ENCODE results near the gene FAM240A.
"Not testable (repeated sequence)": the region's sequence is repeated elsewhere in the genome, so short reads cannot be mapped to it uniquely, and the experiment has no call there.

Gene FAM240A

GRCh38 chr3:46612324-46612723 is at the start of gene FAM240A:
Gene FAM240A, plus strand, starts transcription at chr3:46612525. Its CDS starts 159 bp downstream, at chr3:46612684.
- DNase-seq (ENCODE audit: low read depth in 2 of 2): no peak

- no peak for DNase-seq (ENCODE audit: low read depth in 2 of 2)
Measured at GRCh38 chr3:46564190-46565021, 47.9 kb upstream of the FAM240A start.

GRCh38 chr3:46565077-46565476 is 47.2 kb upstream of the FAM240A start:
- no peak for DNase-seq (ENCODE audit: low read depth in 2 of 2)

GRCh38 chr3:46565607-46566039 is 46.7 kb upstream of the FAM240A start:
- no peak for DNase-seq (ENCODE audit: low read depth in 2 of 2)

GRCh38 chr3:46566040-46566641 is 46.2 kb upstream of the FAM240A start, which contains the start of gene LRRC2:
Gene LRRC2, minus strand, starts transcription at chr3:46566302. Its CDS starts 14,711 bp downstream, at chr3:46551591.
- no peak for DNase-seq (ENCODE audit: low read depth in 2 of 2)

- DNase-seq (ENCODE audit: low read depth in 2 of 2): no peak
Measured at GRCh38 chr3:46571684-46572083, 40.6 kb upstream of the FAM240A start.

GRCh38 chr3:46573701-46574100 is 38.6 kb upstream of the FAM240A start:
- no peak for DNase-seq (ENCODE audit: low read depth in 2 of 2)

- DNase-seq (ENCODE audit: low read depth in 2 of 2): no peak
Measured at GRCh38 chr3:46574243-46574646, 38.1 kb upstream of the FAM240A start.

- no peak for DNase-seq (ENCODE audit: low read depth in 2 of 2)
Measured at GRCh38 chr3:46574881-46575576, 37.3 kb upstream of the FAM240A start.

GRCh38 chr3:46575577-46576222 is 36.6 kb upstream of the FAM240A start:
- no peak for DNase-seq (ENCODE audit: low read depth in 2 of 2)

- no peak for DNase-seq (ENCODE audit: low read depth in 2 of 2)
Measured at GRCh38 chr3:46576386-46576785, 35.9 kb upstream of the FAM240A start.

- no peak for DNase-seq (ENCODE audit: low read depth in 2 of 2)
Measured at GRCh38 chr3:46576879-46577278, 35.4 kb upstream of the FAM240A start.

GRCh38 chr3:46577580-46578249 is 34.6 kb upstream of the FAM240A start:
- DNase-seq (ENCODE audit: low read depth in 2 of 2): not testable (repeated sequence)

GRCh38 chr3:46578973-46579755 is 33.2 kb upstream of the FAM240A start:
- DNase-seq (ENCODE audit: low read depth in 2 of 2): no peak

- no peak for DNase-seq (ENCODE audit: low read depth in 2 of 2)
Measured at GRCh38 chr3:46579756-46580286, 32.5 kb upstream of the FAM240A start.

GRCh38 chr3:46580675-46581074 is 31.6 kb upstream of the FAM240A start:
- no peak for DNase-seq (ENCODE audit: low read depth in 2 of 2)

GRCh38 chr3:46584598-46585467 is 27.5 kb upstream of the FAM240A start:
- DNase-seq (ENCODE audit: low read depth in 2 of 2): no peak

- DNase-seq (ENCODE audit: low read depth in 2 of 2): no peak
Measured at GRCh38 chr3:46585799-46586693, 26.3 kb upstream of the FAM240A start.

Data from stimulated activated CD8-positive, alpha-beta memory T cell treated with anti-CD3 and anti-CD28 coated beads, Interleukin-15, amount 100 ng/mL, for 4 hours (primary cell).